ENCODE results near the gene UTS2.

UTS2 gene

GRCh38 chr1:7878027-7878426, 25.2 kb upstream of the UTS2 start:
- TF ChIP-seq CTCF (IDR thresholded peaks at IDR 0.05; ENCODE audit: low read depth, low read length, missing control alignments), result no peak
- H3K4me3 ChIP-seq (replicated peaks; ENCODE audit: low read depth, low read length), result no peak overlapping the region
- no peak for DNase-seq (ENCODE audit: extremely low read depth, low read depth)

- no peak for DNase-seq (ENCODE audit: extremely low read depth, low read depth)
- no peak overlapping the region for H3K4me3 ChIP-seq (replicated peaks; ENCODE audit: low read depth, low read length)
- TF ChIP-seq CTCF (IDR thresholded peaks at IDR 0.05; ENCODE audit: low read depth, low read length, missing control alignments), result no peak
These were observed 21.2 kb upstream of the UTS2 start for GRCh38 chr1:7873801-7874795.

- no peak for TF ChIP-seq CTCF (IDR thresholded peaks at IDR 0.05; ENCODE audit: low read depth, low read length, missing control alignments)
- DNase-seq (ENCODE audit: extremely low read depth, low read depth), result no peak
- H3K4me3 ChIP-seq (replicated peaks; ENCODE audit: low read depth, low read length), result no peak overlapping the region
These were observed 18.3 kb upstream of the UTS2 start for GRCh38 chr1:7871136-7871535.

- H3K4me3 ChIP-seq (replicated peaks; ENCODE audit: low read depth, low read length), result no peak overlapping the region
- no peak for TF ChIP-seq CTCF (IDR thresholded peaks at IDR 0.05; ENCODE audit: low read depth, low read length, missing control alignments)
- no peak for DNase-seq (ENCODE audit: extremely low read depth, low read depth)
These were observed 16.5 kb upstream of the UTS2 start for GRCh38 chr1:7869136-7869920.

- H3K4me3 ChIP-seq (replicated peaks; ENCODE audit: low read depth, low read length), result no peak overlapping the region
- no peak for DNase-seq (ENCODE audit: extremely low read depth, low read depth)
- no peak for TF ChIP-seq CTCF (IDR thresholded peaks at IDR 0.05; ENCODE audit: low read depth, low read length, missing control alignments)
These were observed 15.4 kb upstream of the UTS2 start for GRCh38 chr1:7868070-7868780.

- no peak overlapping the region for H3K4me3 ChIP-seq (replicated peaks; ENCODE audit: low read depth, low read length)
- no peak for DNase-seq (ENCODE audit: extremely low read depth, low read depth)
- TF ChIP-seq CTCF (IDR thresholded peaks at IDR 0.05; ENCODE audit: low read depth, low read length, missing control alignments), result no peak
These were observed 13.1 kb upstream of the UTS2 start for GRCh38 chr1:7865978-7866377.
